BE2C (cell line): ENCODE results near the gene CAMTA1.
"Not testable (repeated sequence)": the region's sequence is repeated elsewhere in the genome, so short reads cannot be mapped to it uniquely, and the experiment has no call there.

Source experiments
- DNase-seq: peaks from one replicate; pipeline ENCODE4 v3.0.0-alpha.2; 2020
- H3K27me3 ChIP-seq: fragments of 250-450 bp; sonication (Bioruptor Pico); 2 replicates; pipeline ENCODE4 v1.5.1; 2020; ENCODE audit warnings: mild to moderate bottlenecking
- H3K36me3 ChIP-seq: fragments of 250-450 bp; sonication (Bioruptor Pico); 2 replicates; pipeline ENCODE4 v1.5.1; 2020; ENCODE audit warnings: mild to moderate bottlenecking
- H3K4me1 ChIP-seq: fragments of 250-450 bp; sonication (Bioruptor Pico); 2 replicates; pipeline ENCODE4 v1.5.1; 2020
- H3K4me3 ChIP-seq: 2 replicates; pipeline ENCODE4 v1.5.1; 2011; ENCODE audit warnings: low read depth, low read length
- H3K9me3 ChIP-seq: fragments of 250-450 bp; sonication (Bioruptor Pico); 2 replicates; pipeline ENCODE4 v1.5.1; 2020
- TF ChIP-seq, protein P1 (sequence below): IDR thresholded peaks from 2 replicates; pipeline ENCODE4 v1.5.1; 2012; ENCODE audit warnings: mild to moderate bottlenecking, low read depth, low read length

The CAMTA1 gene

DNA sequence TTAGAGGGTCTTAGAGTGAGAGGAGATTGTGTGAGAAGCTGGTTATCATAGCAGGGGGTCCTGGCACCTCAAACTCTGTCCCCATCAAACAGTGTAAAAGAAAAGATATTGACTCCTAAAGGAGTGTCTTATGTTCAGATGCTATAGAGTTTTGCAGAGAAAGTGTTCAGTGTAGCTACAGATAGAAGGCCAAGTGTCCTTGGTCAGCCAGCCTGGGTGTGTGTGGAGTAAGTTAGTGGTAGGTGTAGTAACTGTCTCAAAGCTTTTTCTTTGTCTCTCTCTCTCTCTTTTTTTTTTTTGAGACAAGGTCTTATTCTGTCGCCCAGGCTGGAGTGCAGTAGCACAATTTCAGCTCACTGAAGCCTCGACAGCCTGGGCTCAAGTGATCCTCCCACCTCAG, 17.2 kb downstream of the CAMTA1 start:
- TF ChIP-seq, protein P1, sequence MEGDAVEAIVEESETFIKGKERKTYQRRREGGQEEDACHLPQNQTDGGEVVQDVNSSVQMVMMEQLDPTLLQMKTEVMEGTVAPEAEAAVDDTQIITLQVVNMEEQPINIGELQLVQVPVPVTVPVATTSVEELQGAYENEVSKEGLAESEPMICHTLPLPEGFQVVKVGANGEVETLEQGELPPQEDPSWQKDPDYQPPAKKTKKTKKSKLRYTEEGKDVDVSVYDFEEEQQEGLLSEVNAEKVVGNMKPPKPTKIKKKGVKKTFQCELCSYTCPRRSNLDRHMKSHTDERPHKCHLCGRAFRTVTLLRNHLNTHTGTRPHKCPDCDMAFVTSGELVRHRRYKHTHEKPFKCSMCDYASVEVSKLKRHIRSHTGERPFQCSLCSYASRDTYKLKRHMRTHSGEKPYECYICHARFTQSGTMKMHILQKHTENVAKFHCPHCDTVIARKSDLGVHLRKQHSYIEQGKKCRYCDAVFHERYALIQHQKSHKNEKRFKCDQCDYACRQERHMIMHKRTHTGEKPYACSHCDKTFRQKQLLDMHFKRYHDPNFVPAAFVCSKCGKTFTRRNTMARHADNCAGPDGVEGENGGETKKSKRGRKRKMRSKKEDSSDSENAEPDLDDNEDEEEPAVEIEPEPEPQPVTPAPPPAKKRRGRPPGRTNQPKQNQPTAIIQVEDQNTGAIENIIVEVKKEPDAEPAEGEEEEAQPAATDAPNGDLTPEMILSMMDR = no peak
- no peak overlapping the region for H3K4me3 ChIP-seq
- H3K36me3 ChIP-seq = no peaks in the 10 kb centered on the region
- no peak for DNase-seq
- no peaks in the 10 kb centered on the region for H3K27me3 ChIP-seq
- no peaks in the 10 kb centered on the region for H3K9me3 ChIP-seq
- H3K4me1 ChIP-seq = no peaks in the 10 kb centered on the region; the same call in 1 of the 2 replicates

GRCh38 chr1:6802893-6803292, 17.6 kb downstream of the CAMTA1 start:
- TF ChIP-seq, protein P1 = no peak

GRCh38 chr1:6803357-6803756, 18.1 kb downstream of the CAMTA1 start:
- no peaks in the 10 kb centered on the region for H3K27me3 ChIP-seq
- TF ChIP-seq, protein P1 = no peak
- no peaks in the 10 kb centered on the region for H3K9me3 ChIP-seq
- DNase-seq = no peak
- H3K4me1 ChIP-seq = no peaks in the 10 kb centered on the region; the same call in 1 of the 2 replicates
- H3K4me3 ChIP-seq = no peak overlapping the region
- H3K36me3 ChIP-seq = no peaks in the 10 kb centered on the region

More at GRCh38 chr1:6802893-6803292, 17.6 kb downstream of the CAMTA1 start:
- Histone ChIP-seq H3K9me3 (no peaks in the 10 kb centered on the region), H3K4me1 (no peaks in the 10 kb centered on the region; the same call in 1 of the 2 replicates), H3K27me3 (no peaks in the 10 kb centered on the region), H3K4me3 (no peak overlapping the region), H3K36me3 (no peaks in the 10 kb centered on the region)
- DNase-seq = no peak

DNA sequence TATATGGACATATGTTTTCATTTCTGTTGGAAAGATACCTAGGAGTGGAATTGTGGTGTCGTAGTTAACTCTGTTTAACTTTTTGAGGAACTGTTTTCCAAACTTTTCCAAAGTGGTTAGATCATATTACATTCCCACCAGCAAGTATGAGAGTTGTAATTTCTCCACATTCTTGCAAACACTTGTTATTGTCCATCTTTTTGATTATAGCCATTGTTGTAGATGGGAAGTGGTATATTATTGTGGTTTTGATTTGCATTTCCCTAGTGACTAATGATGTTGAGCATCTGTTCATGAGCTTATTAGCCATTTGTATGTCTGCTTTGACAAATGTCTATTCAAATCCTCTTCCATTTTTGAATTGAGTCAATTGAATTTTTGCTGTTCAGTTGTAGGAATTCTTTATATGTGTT, 19.8 kb downstream of the CAMTA1 start:
- TF ChIP-seq, protein P1 = no peak
- Histone ChIP-seq H3K9me3 (no peaks in the 10 kb centered on the region), H3K4me1 (no peaks in the 10 kb centered on the region; the same call in 1 of the 2 replicates), H3K27me3 (no peaks in the 10 kb centered on the region), H3K36me3 (no peaks in the 10 kb centered on the region), H3K4me3 (no peak overlapping the region)
- DNase-seq = no peak

GRCh38 chr1:6807782-6808181, 22.5 kb downstream of the CAMTA1 start:
- H3K4me3 ChIP-seq = no peak overlapping the region
- DNase-seq = no peak
- no peaks in the 10 kb centered on the region for H3K4me1 ChIP-seq
- no peaks in the 10 kb centered on the region for H3K36me3 ChIP-seq
- H3K9me3 ChIP-seq = no peaks in the 10 kb centered on the region
- H3K27me3 ChIP-seq = no peaks in the 10 kb centered on the region
- TF ChIP-seq, protein P1 = no peak

DNA sequence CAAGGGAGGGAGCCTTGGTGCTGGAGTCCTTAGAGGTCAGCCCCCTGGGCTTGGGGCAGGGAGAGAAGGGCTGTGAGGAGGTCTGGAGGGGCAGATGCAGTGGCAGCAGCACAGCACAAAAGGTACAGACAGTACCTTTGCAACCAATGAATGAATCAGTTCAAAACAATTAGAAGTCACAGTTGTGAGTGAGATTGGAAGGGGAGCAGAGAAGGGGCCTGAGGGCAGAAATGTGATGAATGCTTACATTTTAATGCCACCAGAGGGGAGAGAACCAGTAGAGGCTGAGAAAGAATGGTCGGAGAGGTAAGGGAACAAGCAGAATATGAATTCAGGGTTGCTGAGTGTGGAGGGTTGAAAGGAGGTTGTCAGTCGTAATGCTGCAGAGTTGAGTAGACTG, 24.2 kb downstream of the CAMTA1 start:
- H3K36me3 ChIP-seq = no peaks in the 10 kb centered on the region
- H3K4me3 ChIP-seq = no peak overlapping the region
- no peaks in the 10 kb centered on the region for H3K4me1 ChIP-seq
- DNase-seq = no peak
- no peaks in the 10 kb centered on the region for H3K27me3 ChIP-seq
- no peaks in the 10 kb centered on the region for H3K9me3 ChIP-seq
- TF ChIP-seq, protein P1 = no peak

DNA sequence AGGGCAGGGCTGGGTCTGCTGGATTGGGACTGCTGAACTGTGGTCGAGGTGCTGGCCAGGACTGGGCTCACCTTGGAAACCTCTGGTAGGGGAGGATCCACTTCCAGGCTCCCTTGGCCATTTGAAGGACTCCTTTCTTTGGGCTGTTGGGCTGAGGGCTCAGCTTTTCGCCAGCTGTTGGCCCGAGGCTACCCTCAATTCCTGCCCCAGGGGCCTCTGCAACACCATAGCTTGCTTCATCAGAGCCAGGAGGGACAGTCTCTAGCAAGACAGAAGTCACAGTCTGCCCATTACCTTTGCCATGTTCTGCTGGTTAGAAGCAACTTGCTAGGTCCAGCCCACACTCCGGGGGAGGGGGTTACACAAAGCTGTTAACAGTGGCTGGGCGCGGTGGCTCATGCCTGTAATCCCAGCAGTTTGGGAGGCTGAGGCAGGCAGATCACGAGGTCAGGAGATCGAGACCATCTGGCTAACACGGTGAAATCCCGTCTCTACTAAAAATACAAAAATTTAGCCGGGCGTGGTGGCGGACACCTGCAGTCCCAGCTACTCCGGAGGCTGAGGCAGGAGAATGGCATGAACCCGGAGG, 25.0 kb downstream of the CAMTA1 start:
- not testable (repeated sequence) for H3K4me1 ChIP-seq, DNase-seq, H3K27me3 ChIP-seq, H3K9me3 ChIP-seq, H3K36me3 ChIP-seq, H3K4me3 ChIP-seq
